WI38 (cell line): ENCODE data around the gene PTTG2.

Experiments
- H3K4me3 ChIP-seq: 2 replicates; pipeline ENCODE4 v1.5.1; 2011; ENCODE audit warnings: low read depth, mild to moderate bottlenecking, control low read depth, low read length
- TF ChIP-seq, protein P1 (sequence below): IDR thresholded peaks from 2 replicates; pipeline ENCODE4 v1.5.1; 2012; ENCODE audit warnings: low read depth, mild to moderate bottlenecking, control low read depth, low read length

The PTTG2 gene

DNA sequence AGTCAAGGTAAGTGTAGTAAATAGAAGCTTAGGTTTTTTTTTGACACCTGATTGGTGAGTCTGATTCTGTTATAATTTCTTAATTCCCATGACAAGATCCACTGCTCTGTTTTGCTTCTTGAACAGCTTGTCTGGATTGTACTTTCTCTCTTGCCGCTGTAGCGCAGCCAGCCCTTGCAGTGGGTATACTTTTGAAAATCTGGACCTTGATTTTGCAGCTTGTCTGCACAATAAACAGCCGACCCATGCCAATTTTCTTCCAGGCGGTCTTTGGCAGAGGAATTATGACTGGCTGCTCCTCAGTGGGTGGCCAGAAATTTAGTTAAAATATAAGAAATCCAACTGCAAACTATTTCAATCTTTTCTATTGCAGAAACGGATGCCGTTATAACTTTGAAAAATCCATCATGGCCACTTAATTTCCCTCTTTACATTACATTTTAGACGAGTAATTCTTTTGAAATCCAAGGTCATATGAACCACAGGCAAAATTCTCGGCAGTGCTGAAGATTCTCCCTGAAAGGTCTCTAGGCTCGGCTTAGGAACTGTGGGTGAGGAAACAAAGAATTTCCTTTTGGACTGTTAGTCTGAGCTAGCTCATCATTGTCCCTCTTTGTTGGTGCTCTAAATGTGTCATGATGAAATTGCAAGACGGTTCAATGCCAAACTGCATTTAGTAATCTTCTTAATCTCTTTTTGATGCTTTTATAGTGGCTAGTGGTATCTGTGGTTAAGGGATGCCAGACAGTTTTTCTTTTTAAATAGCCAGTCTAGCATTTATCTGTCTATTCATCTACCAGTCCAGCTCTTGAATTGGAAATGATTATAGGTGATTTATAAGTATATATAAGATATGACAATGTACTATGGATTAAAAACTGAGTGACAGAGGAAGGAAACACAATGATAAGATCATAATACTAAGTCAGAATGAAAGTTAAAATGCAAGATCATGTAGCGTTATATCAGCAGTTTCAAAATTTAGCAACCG is 31.5 kb upstream of the PTTG2 start:
- TF ChIP-seq, protein P1, sequence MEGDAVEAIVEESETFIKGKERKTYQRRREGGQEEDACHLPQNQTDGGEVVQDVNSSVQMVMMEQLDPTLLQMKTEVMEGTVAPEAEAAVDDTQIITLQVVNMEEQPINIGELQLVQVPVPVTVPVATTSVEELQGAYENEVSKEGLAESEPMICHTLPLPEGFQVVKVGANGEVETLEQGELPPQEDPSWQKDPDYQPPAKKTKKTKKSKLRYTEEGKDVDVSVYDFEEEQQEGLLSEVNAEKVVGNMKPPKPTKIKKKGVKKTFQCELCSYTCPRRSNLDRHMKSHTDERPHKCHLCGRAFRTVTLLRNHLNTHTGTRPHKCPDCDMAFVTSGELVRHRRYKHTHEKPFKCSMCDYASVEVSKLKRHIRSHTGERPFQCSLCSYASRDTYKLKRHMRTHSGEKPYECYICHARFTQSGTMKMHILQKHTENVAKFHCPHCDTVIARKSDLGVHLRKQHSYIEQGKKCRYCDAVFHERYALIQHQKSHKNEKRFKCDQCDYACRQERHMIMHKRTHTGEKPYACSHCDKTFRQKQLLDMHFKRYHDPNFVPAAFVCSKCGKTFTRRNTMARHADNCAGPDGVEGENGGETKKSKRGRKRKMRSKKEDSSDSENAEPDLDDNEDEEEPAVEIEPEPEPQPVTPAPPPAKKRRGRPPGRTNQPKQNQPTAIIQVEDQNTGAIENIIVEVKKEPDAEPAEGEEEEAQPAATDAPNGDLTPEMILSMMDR: no peak
- no peak overlapping the region for H3K4me3 ChIP-seq

DNA sequence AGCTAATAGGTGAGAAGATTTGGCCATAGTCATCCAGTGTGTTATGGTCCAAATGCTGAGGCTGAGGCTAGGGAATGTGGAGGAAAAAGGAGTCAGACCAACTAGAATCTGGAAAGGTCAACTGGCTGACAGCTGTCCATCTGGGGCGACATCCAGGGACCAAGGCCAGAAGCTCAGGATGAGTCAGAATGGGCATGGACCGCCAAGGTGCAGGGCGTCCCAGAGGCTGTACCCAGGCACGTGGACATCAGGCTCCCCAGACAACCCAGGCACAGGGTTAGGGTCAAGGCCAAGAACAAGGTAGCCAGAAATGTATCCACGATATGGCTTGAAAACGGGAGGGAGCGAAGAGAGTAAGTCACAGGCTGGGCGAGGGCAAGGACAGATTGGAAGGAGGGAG is 26.1 kb upstream of the PTTG2 start:
- no peak overlapping the region for H3K4me3 ChIP-seq

DNA sequence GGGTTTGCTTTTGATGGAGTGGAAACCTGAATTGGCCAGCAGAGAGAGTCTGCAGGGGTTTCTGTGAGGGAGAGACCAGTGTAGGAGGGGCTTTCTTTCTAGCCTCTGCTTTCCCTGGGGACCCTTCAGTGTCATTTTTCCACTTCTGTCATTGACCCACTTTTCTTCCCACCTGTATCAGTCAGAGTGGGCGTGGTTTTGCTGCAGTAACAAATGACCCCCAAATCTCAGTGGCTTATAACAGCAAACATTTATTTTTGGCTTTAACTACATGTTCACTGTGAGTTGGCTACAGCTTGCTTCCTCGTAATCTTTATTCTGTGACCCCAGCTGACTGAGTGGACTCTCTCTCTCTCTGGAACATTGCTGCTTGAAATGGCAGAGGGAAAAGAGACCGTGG is 25.6 kb upstream of the PTTG2 start:
- TF ChIP-seq, protein P1: no peak
- no peak overlapping the region for H3K4me3 ChIP-seq

More for the DNA sequence above, 26.1 kb upstream of the PTTG2 start:
- TF ChIP-seq, protein P1: no peak

DNA sequence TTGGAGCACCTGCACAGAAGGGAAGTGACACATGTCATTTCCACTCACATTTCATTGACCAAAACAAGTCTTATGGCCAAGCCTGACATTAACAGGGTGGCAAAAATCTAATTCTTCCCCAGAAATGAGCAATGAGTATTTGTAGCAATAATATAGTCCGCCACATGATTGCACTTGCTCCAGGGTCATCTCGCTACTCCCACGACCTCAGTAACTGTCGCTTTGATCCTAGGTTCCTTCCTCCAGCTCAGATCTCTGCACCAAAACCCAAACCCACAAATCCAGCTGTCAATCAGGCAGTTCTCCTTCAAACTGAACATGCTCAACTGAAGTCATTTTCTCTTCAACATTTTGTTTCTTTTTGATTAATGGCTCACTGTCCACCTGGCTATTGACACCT is 25.2 kb upstream of the PTTG2 start:
- TF ChIP-seq, protein P1: no peak

DNA sequence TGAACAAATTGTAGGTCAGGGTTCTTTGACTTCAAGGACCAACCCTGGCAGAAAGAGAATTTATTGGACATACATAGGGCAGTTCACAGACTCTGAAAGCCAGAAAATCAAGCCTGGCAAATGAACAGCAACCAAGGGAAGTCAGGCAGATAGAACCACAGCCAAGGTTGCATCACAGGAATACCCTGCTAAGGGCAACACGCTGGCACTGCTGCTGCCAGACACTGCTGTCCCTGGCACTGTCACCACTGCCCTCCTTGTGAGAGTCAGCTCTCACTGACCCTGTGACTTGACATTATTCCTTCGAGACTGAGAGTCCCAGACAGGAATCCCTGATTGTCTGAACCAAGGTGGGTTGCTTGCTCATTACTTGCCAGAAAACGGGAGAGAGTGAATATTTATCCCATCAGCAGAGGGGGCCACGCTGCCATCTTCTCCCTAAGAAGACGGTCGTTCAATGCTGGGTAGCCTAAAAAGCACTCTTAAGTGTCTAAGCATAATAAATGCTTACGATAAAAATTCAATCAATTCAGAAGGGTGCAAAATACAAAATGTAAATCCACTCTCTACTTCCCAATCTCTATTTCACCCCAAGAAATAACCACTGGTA is 23.2 kb upstream of the PTTG2 start:
- TF ChIP-seq, protein P1: no peak
- no peak overlapping the region for H3K4me3 ChIP-seq

More for the DNA sequence above, 25.2 kb upstream of the PTTG2 start:
- no peak overlapping the region for H3K4me3 ChIP-seq

DNA sequence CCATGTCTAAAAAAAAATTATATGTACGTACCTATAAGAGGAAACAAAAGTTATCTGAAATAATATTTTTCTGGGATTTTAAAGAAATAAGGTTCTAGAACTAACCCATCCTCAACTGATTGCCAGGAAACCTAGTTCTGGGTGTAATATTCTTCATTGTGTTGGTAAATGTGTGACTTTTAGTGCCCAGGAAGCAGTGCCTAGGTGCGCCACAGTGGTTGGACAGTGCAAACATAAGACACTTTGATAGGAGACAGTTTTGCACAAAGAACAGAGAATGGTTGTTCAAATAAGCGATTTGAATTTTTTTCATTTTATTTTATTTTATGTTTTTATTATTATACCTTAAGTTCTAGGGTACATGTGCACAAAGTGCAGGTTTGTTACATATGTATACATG is 22.0 kb upstream of the PTTG2 start:
- no peak overlapping the region for H3K4me3 ChIP-seq
- TF ChIP-seq, protein P1: no peak
